Esophagus (tissue), 2 donors: ENCODE results near the gene OR10D3. TPM values are rescaled to one million over a fixed set of nuclear protein-coding genes. Genes with fewer than 3 reads are reported as not detected.
"Not testable (repeated sequence)": the region's sequence is repeated elsewhere in the genome, so short reads cannot be mapped to it uniquely, and the experiment has no call there.

Source experiments
- H3K27ac ChIP-seq, 2 donors: one replicate each; pipeline ENCODE4 v1.5.1; 2013; ENCODE audit warnings: low read depth in 2 of 2, mild to moderate bottlenecking in 2 of 2, inconsistent platforms in 1 of 2, low read length in 1 of 2, moderate library complexity in 1 of 2
- H3K27me3 ChIP-seq, 2 donors: one replicate each; pipeline ENCODE4 v1.6.1; 2013; ENCODE audit warnings: low read length in 2 of 2, control low read depth in 1 of 2, mild to moderate bottlenecking in 1 of 2; ENCODE audit not compliant: insufficient read depth in 2 of 2, control insufficient read depth in 1 of 2
- H3K36me3 ChIP-seq, 2 donors: one replicate each; pipeline ENCODE4 v1.6.1; 2013; ENCODE audit warnings: low read length in 1 of 2; ENCODE audit not compliant: control insufficient read depth in 2 of 2, insufficient read depth in 2 of 2
- H3K4me1 ChIP-seq, 2 donors: one replicate each; pipeline ENCODE4 v1.6.1; 2013; ENCODE audit warnings: low read length in 1 of 2; ENCODE audit not compliant: control insufficient read depth in 2 of 2, insufficient read depth in 2 of 2
- H3K4me3 ChIP-seq, 2 donors: one replicate each; pipeline ENCODE4 v1.5.1; 2013; ENCODE audit warnings: low read length in 2 of 2, mild to moderate bottlenecking in 2 of 2, low read depth in 1 of 2, moderate library complexity in 1 of 2
- H3K9me3 ChIP-seq, 2 donors: one replicate each; pipeline ENCODE4 v1.6.1; 2013; ENCODE audit warnings: mild to moderate bottlenecking in 2 of 2, low read depth in 1 of 2, low read length in 1 of 2, moderate library complexity in 1 of 2; ENCODE audit not compliant: control insufficient read depth in 2 of 2, insufficient read depth in 1 of 2
- WGBS, 2 donors: extraction: QIAGEN DNeasy Blood & Tissue Kit; methylation state at CpG; one replicate each; pipeline ENCODE4 v1.1.7; 2013; 5-methylcytosine and 5-hydroxymethylcytosine counted together
- polyA plus RNA-seq, 2 donors: library from polyadenylated mRNA; stranded (reverse); fragments of 200-250 nt; gene quantifications; one replicate each; pipeline ENCODE4 v1.2.3, GENCODE V29; 2013
- donor health status: healthy with polysubstance abuse.
- donor health status: Bipolar disorder and iron deficiency.

OR10D3 gene
- polyA plus RNA-seq, 2 donors: not detected

- H3K4me3 ChIP-seq, H3K4me1 ChIP-seq, H3K27ac ChIP-seq, H3K9me3 ChIP-seq, H3K27me3 ChIP-seq, H3K36me3 ChIP-seq: not testable (repeated sequence)
- 60 to 82% methylated on average over 1 to 6 of the region's 12 CpGs for WGBS, 2 donors
Observed at GRCh38 chr11:124170315-124170714, 12.8 kb upstream of the OR10D3 start.

- no peak overlapping the region for H3K27ac ChIP-seq
- 94 to 95% methylated on average over 24 to 38 of the region's 40 CpGs for WGBS, 2 donors
- H3K4me3 ChIP-seq: no peak overlapping the region
- H3K36me3 ChIP-seq: no peaks in the 10 kb centered on the region
- no peaks in the 10 kb centered on the region for H3K9me3 ChIP-seq
- no peaks in the 10 kb centered on the region for H3K27me3 ChIP-seq
- H3K4me1 ChIP-seq: no peaks in the 10 kb centered on the region
Observed at GRCh38 chr11:124170801-124171586, 12.2 kb upstream of the OR10D3 start.

GRCh38 chr11:124172101-124172500 lies 11.0 kb upstream of the OR10D3 start:
- 77 to 85% methylated on average over 6 of the region's 6 CpGs for WGBS, 2 donors

GRCh38 chr11:124172599-124172998 lies 10.5 kb upstream of the OR10D3 start:
- Histone ChIP-seq H3K9me3 (no peaks in the 10 kb centered on the region), H3K4me3 (no peak overlapping the region), H3K27ac (no peak overlapping the region), H3K4me1 (no peaks in the 10 kb centered on the region), H3K27me3 (no peaks in the 10 kb centered on the region), H3K36me3 (no peaks in the 10 kb centered on the region)
- WGBS, 2 donors: 95 to 98% methylated on average over 1 of the region's 1 CpG

More at GRCh38 chr11:124172101-124172500, 11.0 kb upstream of the OR10D3 start:
- H3K4me3 ChIP-seq: no peak overlapping the region
- no peak overlapping the region for H3K27ac ChIP-seq
- no peaks in the 10 kb centered on the region for H3K27me3 ChIP-seq
- H3K9me3 ChIP-seq: no peaks in the 10 kb centered on the region
- H3K36me3 ChIP-seq: no peaks in the 10 kb centered on the region
- H3K4me1 ChIP-seq: no peaks in the 10 kb centered on the region

GRCh38 chr11:124174001-124174583 lies 9.1 kb upstream of the OR10D3 start:
- H3K4me1 ChIP-seq: no peaks in the 10 kb centered on the region
- H3K27me3 ChIP-seq: no peaks in the 10 kb centered on the region
- no peaks in the 10 kb centered on the region for H3K9me3 ChIP-seq
- WGBS, 2 donors: 23 to 33% methylated on average over 4 of the region's 4 CpGs
- H3K36me3 ChIP-seq: no peaks in the 10 kb centered on the region
- no peak overlapping the region for H3K4me3 ChIP-seq
- no peak overlapping the region for H3K27ac ChIP-seq

GRCh38 chr11:124176925-124177715 lies 6.0 kb upstream of the OR10D3 start:
- Histone ChIP-seq H3K27me3 (no peaks in the 10 kb centered on the region), H3K36me3 (no peaks in the 10 kb centered on the region), H3K4me1 (no peaks in the 10 kb centered on the region), H3K27ac (no peak overlapping the region), H3K4me3 (no peak overlapping the region), H3K9me3 (no peaks in the 10 kb centered on the region)
- 79 to 81% methylated on average over 5 of the region's 5 CpGs for WGBS, 2 donors

- 31 to 47% methylated on average over 1 of the region's 1 CpG for WGBS, 2 donors
Observed at GRCh38 chr11:124179310-124179709, 3.8 kb upstream of the OR10D3 start.

GRCh38 chr11:124190298-124191139 lies 7.4 kb downstream of the OR10D3 start:
- no peak overlapping the region for H3K27ac ChIP-seq
- no peak overlapping the region for H3K4me3 ChIP-seq
- H3K4me1 ChIP-seq: no peaks in the 10 kb centered on the region
- H3K9me3 ChIP-seq: no peaks in the 10 kb centered on the region
- no peaks in the 10 kb centered on the region for H3K27me3 ChIP-seq
- no peaks in the 10 kb centered on the region for H3K36me3 ChIP-seq
- 78 to 79% methylated on average over 2 of the region's 2 CpGs for WGBS, 2 donors

More at GRCh38 chr11:124179310-124179709, 3.8 kb upstream of the OR10D3 start:
- Histone ChIP-seq H3K27ac (no peak overlapping the region), H3K4me1 (no peaks in the 10 kb centered on the region), H3K4me3 (no peak overlapping the region), H3K9me3 (no peaks in the 10 kb centered on the region), H3K27me3 (no peaks in the 10 kb centered on the region), H3K36me3 (no peaks in the 10 kb centered on the region)
